Measurements from ENCODE around the gene FIBP. TPM values are rescaled to one million over a fixed set of nuclear protein-coding genes. Genes with fewer than 3 reads are reported as not detected.
A peak's percentile ranks its signal among the peaks of the same experiment; 100 is the strongest.

The FIBP gene
- total RNA-seq, 1 donor from 2014 or later: 110 TPM

DNA sequence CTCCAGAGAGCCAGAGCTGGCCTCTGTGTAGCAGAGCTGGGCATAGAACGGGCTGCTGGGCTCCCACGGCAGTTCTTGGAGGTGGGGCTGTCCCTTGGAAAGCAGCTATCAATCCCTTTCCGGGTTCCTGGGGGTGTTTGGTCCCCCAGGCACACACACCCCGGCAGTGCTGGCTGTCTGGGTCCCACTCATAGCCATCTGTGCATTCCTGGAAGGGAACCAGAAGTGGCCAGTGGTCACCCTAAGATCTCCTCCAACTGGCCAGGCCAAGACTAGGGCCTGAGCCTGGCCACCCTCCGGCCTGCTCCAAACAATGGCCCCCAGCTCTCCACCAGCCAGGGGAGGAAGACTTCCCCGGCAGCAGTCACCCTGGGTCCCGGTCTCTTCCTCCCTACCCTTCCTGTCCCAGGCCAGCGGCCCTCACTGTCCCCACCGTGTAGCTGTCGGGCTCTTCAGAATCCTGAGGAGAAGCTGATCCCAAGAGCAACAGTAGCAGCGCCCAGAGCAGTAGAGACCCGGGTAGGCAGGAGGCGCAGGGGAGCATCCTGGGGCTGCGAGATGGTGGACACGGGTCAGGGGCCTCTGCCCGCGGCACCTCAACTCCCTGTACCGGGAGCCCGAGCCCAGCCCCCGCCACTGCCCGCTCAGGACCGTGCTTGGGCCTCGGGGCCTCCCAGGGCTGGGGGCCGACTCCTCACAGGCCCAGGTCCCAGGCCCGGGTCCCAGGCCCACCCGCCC is 16.3 kb downstream of the FIBP start:
- peak overlapping the region; percentile 65 to 79 (median 77) for H3K9ac ChIP-seq (ENCODE audit: low read depth in 1 of 3, low read length in 3 of 3)
- H3K36me3 ChIP-seq (ENCODE audit: control insufficient read depth in 3 of 3, insufficient read depth in 3 of 3, low read length in 3 of 3): peaks cover 4 to 13% (median 13%) of the 10 kb centered on the region in 3 donors
- H3K27ac ChIP-seq (ENCODE audit: low read depth, low read length): peak overlapping the region; percentile 74
- peak overlapping the region; percentile 56 to 67 (median 62) for H3K4me3 ChIP-seq (ENCODE audit: low read length in 3 of 3)
- H3K27me3 ChIP-seq (ENCODE audit: control insufficient read depth in 3 of 3, insufficient read depth in 3 of 3, low read length in 3 of 3): peaks cover 0 to 7% (median 0%) of the 10 kb centered on the region in 3 donors
- H3K9me3 ChIP-seq (ENCODE audit: control insufficient read depth in 3 of 3, low read length in 3 of 3): no peaks in the 10 kb centered on the region
- peaks cover 24 to 32% (median 27%) of the 10 kb centered on the region in 3 donors for H3K4me1 ChIP-seq (ENCODE audit: control insufficient read depth in 3 of 3, insufficient read depth in 3 of 3, low read length in 3 of 3)

DNA sequence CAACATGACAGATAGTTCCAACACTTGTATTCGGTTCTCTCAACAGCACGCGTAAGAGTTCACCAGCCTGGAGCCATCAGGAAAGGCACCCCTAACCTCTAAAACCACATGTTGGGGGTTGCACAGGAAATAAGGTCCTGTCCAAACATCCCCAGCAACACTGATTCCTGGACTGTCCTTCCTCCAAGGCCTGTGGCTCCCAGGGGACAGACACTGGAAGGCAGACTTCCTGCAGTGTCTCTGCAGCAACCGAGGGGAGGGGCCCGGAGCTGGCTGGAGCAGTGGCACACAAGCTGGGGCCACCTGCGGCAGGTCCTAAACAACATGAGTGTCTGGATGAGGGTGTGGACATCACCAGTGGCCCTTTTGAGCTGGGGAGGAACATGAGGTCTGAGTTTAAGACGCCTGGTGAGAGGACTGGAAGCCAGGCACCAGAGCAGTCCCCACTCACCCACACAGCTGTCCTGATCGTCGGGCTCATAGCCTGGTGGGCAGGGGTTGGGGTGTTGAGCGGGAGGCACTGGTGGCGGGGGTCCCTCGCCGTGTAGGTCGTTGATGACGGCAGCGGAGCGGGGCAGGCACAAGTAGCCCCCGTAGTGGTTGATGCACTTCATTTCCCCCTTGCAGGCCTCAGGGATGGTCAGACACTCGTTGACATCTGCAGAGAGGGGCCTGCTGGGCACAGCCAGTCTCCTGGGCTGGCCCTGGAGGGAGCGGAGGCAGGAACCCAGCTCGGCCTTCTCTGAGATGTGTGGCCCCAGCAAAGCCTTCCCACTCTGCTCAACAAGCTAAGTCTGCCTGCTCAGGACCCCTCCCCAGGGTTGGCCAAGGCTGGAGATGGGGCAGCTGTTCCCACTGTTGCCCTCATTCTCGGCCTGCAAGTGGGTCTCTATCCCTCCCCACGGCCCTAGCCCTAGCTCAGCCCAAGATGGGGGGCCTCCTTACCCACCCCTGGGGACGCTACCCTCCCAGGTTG is 17.3 kb downstream of the FIBP start:
- Histone ChIP-seq H3K4me1 (ENCODE audit: control insufficient read depth in 3 of 3, insufficient read depth in 3 of 3, low read length in 3 of 3) (peaks cover 24 to 32% (median 27%) of the 10 kb centered on the region in 3 donors), H3K36me3 (ENCODE audit: control insufficient read depth in 3 of 3, insufficient read depth in 3 of 3, low read length in 3 of 3) (peaks cover 6 to 20% (median 18%) of the 10 kb centered on the region in 3 donors), H3K27ac (ENCODE audit: low read depth, low read length) (peak overlapping the region; percentile 74), H3K9me3 (ENCODE audit: control insufficient read depth in 3 of 3, low read length in 3 of 3) (no peaks in the 10 kb centered on the region), H3K27me3 (ENCODE audit: control insufficient read depth in 3 of 3, insufficient read depth in 3 of 3, low read length in 3 of 3) (peaks cover 0 to 7% (median 0%) of the 10 kb centered on the region in 3 donors), H3K4me3 (ENCODE audit: low read length in 3 of 3) (peak overlapping the region; percentile 29 to 62 (median 56)), H3K9ac (ENCODE audit: low read depth in 1 of 3, low read length in 3 of 3) (peak overlapping the region; percentile 6 to 79 (median 77))

DNA sequence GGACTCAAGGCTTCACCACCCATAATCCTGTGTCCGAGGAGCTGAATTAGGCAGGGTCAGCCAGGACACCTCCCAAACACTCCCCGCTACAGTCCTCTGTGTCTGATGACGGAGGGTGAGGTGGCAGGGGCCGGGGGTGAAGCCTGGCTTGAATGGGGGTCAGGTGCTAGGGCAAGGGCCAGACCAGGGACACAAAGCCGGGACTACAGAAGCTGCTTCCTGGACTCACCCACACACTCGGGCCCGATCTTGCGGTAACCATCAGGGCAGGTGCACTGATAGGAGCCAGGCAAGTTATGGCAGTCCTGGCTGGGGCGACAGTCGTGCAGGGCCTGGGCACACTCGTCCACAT is 18.0 kb downstream of the FIBP start:
- Histone ChIP-seq H3K9me3 (ENCODE audit: control insufficient read depth in 3 of 3, low read length in 3 of 3) (no peaks in the 10 kb centered on the region), H3K36me3 (ENCODE audit: control insufficient read depth in 3 of 3, insufficient read depth in 3 of 3, low read length in 3 of 3) (peaks cover 11 to 27% (median 26%) of the 10 kb centered on the region in 3 donors), H3K27ac (ENCODE audit: low read depth, low read length) (no peak overlapping the region), H3K4me3 (ENCODE audit: low read length in 3 of 3) (no peak overlapping the region), H3K4me1 (ENCODE audit: control insufficient read depth in 3 of 3, insufficient read depth in 3 of 3, low read length in 3 of 3) (peaks cover 24 to 32% (median 27%) of the 10 kb centered on the region in 3 donors), H3K27me3 (ENCODE audit: control insufficient read depth in 3 of 3, insufficient read depth in 3 of 3, low read length in 3 of 3) (peaks cover 0 to 7% (median 0%) of the 10 kb centered on the region in 3 donors), H3K9ac (ENCODE audit: low read depth in 1 of 3, low read length in 3 of 3) (no peak overlapping the region)

DNA sequence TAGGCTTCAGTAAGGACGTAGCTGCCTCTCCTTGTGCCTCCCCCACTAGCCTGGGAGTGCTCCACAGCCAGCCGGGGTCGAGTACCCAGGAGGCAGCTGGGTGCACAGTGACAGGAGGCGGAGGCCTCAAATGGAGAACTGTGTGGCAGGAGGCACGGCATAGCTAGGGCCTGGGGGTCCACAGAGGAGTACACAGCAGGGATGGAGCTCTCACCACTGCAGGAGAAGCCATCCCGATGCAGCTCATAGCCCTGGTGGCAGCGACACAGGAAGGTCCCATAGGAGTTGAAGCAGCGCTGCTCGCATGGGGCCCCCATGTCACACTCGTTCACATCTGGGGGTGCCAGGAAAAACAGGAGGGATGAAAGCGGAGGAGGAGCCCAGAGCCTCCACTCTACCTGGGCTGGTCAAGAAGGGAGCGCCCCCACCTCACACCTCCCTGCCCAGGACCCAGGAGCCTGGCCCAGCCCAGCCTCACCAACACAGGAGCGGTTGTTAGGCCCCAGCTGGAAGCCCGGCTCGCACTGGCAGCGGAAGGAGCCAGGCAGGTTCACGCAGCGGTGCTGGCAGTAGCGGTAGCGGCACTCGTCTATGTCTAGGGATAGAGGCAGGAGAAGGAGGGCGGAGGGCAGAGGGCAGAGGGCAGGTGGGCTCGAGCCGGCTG is 18.5 kb downstream of the FIBP start:
- Histone ChIP-seq H3K9me3 (ENCODE audit: control insufficient read depth in 3 of 3, low read length in 3 of 3) (no peaks in the 10 kb centered on the region), H3K27me3 (ENCODE audit: control insufficient read depth in 3 of 3, insufficient read depth in 3 of 3, low read length in 3 of 3) (peaks cover 0 to 7% (median 0%) of the 10 kb centered on the region in 3 donors), H3K4me3 (ENCODE audit: low read length in 3 of 3) (no peak overlapping the region), H3K9ac (ENCODE audit: low read depth in 1 of 3, low read length in 3 of 3) (no peak overlapping the region), H3K4me1 (ENCODE audit: control insufficient read depth in 3 of 3, insufficient read depth in 3 of 3, low read length in 3 of 3) (peaks cover 24 to 32% (median 27%) of the 10 kb centered on the region in 3 donors), H3K27ac (ENCODE audit: low read depth, low read length) (no peak overlapping the region), H3K36me3 (ENCODE audit: control insufficient read depth in 3 of 3, insufficient read depth in 3 of 3, low read length in 3 of 3) (peaks cover 16 to 32% (median 31%) of the 10 kb centered on the region in 3 donors)

DNA sequence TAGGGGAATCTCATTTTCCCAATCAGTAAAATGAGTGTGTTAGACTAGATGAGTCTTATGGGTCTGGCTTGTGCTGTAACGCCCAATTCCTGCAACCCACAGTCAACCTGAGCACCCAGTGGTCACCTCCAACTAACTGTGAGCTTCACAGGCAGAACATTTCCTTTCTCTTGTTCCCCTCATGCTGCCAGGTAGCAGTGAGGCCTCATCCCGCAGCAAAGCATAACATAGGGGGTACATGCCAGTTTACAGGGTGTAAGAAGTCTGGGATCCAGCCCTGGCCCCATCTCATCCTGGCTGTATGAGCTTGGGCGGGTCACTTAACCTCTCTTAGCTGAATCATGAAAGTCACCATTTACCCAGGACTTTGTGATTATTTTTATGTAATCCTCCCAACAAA is 19.4 kb downstream of the FIBP start:
- Histone ChIP-seq H3K36me3 (ENCODE audit: control insufficient read depth in 3 of 3, insufficient read depth in 3 of 3, low read length in 3 of 3) (peaks cover 25 to 40% (median 39%) of the 10 kb centered on the region in 3 donors), H3K9me3 (ENCODE audit: control insufficient read depth in 3 of 3, low read length in 3 of 3) (no peaks in the 10 kb centered on the region), H3K4me3 (ENCODE audit: low read length in 3 of 3) (no peak overlapping the region), H3K9ac (ENCODE audit: low read depth in 1 of 3, low read length in 3 of 3) (no peak overlapping the region), H3K27ac (ENCODE audit: low read depth, low read length) (no peak overlapping the region), H3K27me3 (ENCODE audit: control insufficient read depth in 3 of 3, insufficient read depth in 3 of 3, low read length in 3 of 3) (peaks cover 0 to 7% (median 0%) of the 10 kb centered on the region in 3 donors), H3K4me1 (ENCODE audit: control insufficient read depth in 3 of 3, insufficient read depth in 3 of 3, low read length in 3 of 3) (peaks cover 24 to 31% (median 27%) of the 10 kb centered on the region in 3 donors)

DNA sequence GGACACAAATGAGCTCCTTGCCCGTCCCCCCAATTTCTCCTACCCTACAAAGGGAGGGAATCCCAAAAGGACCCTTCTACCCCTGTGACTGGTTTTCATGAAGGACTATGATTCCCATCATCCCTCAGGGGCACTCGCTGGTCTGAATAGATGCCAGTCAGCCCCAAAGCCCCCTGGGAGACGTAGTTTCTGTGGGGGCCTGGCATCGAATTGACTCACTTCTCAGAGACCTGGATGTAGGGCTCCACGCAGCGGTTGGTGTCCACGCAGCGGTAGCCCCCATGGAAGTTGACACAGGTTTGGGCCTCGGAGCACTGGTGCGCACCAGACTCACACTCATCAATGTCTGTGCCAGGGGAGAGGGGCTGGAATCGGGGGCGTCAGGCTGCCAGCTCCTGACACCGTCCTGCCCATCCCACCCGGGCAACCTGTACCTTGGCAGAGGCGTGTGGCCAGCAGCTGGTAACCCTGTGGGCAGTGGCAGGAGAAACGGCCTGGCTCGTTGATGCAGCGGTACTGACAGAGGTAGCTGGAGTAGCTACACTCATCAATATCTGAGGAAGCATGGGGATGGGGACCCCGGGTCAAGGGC is 20.1 kb downstream of the FIBP start:
- peaks cover 19 to 24% (median 24%) of the 10 kb centered on the region in 3 donors for H3K4me1 ChIP-seq (ENCODE audit: control insufficient read depth in 3 of 3, insufficient read depth in 3 of 3, low read length in 3 of 3)
- H3K27ac ChIP-seq (ENCODE audit: low read depth, low read length): no peak overlapping the region
- peaks cover 32 to 48% (median 46%) of the 10 kb centered on the region in 3 donors for H3K36me3 ChIP-seq (ENCODE audit: control insufficient read depth in 3 of 3, insufficient read depth in 3 of 3, low read length in 3 of 3)

DNA sequence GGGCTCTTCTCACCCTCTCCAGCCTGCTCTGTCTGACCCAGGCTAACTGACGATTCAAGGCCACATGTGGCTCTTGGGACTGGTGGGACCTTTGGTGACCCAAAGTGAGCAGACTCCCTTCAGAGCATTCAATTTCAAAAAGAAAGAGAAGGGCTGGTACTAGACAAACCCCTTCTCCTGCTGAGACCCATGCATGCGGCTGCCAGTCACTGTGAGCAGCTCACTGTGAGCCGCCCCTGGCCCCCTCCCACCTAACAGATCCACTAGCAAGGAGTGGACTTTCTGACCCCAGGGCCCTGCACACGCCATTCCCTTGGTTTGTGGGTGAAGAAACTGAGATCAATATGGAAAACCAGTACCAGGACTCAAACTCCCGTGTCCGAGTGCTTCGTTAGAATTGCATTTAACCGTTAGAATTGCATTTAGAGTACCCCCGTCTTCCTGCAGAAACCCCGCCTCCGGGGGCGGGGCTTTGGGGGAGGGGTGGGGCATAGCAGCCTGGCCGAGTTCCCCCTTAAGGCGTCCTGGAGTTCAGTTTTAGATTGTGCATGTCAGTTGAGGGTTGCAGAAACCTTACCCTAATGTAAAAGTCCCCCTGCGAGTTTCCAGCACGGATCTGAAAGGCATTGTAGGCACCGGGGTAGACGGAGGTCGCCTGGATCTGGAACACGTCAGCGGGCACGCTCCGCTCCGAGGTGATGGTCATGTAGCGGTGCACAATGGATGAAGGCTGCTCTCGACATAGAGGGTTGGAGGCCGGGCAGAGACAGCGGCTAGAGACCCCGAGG is 20.8 kb downstream of the FIBP start:
- Histone ChIP-seq H3K27me3 (ENCODE audit: control insufficient read depth in 3 of 3, insufficient read depth in 3 of 3, low read length in 3 of 3) (peaks cover 0 to 3% (median 0%) of the 10 kb centered on the region in 3 donors), H3K36me3 (ENCODE audit: control insufficient read depth in 3 of 3, insufficient read depth in 3 of 3, low read length in 3 of 3) (peaks cover 38 to 55% (median 53%) of the 10 kb centered on the region in 3 donors), H3K9ac (ENCODE audit: low read depth in 1 of 3, low read length in 3 of 3) (no peak overlapping the region), H3K9me3 (ENCODE audit: control insufficient read depth in 3 of 3, low read length in 3 of 3) (no peaks in the 10 kb centered on the region), H3K4me1 (ENCODE audit: control insufficient read depth in 3 of 3, insufficient read depth in 3 of 3, low read length in 3 of 3) (peaks cover 16 to 24% (median 21%) of the 10 kb centered on the region in 3 donors), H3K27ac (ENCODE audit: low read depth, low read length) (no peak overlapping the region), H3K4me3 (ENCODE audit: low read length in 3 of 3) (no peak overlapping the region)

More for the DNA sequence above, 20.1 kb downstream of the FIBP start:
- peaks cover 0 to 6% (median 0%) of the 10 kb centered on the region in 3 donors for H3K27me3 ChIP-seq (ENCODE audit: control insufficient read depth in 3 of 3, insufficient read depth in 3 of 3, low read length in 3 of 3)
- H3K9ac ChIP-seq (ENCODE audit: low read depth in 1 of 3, low read length in 3 of 3): no peak overlapping the region
- H3K4me3 ChIP-seq (ENCODE audit: low read length in 3 of 3): no peak overlapping the region
- no peaks in the 10 kb centered on the region for H3K9me3 ChIP-seq (ENCODE audit: control insufficient read depth in 3 of 3, low read length in 3 of 3)

DNA sequence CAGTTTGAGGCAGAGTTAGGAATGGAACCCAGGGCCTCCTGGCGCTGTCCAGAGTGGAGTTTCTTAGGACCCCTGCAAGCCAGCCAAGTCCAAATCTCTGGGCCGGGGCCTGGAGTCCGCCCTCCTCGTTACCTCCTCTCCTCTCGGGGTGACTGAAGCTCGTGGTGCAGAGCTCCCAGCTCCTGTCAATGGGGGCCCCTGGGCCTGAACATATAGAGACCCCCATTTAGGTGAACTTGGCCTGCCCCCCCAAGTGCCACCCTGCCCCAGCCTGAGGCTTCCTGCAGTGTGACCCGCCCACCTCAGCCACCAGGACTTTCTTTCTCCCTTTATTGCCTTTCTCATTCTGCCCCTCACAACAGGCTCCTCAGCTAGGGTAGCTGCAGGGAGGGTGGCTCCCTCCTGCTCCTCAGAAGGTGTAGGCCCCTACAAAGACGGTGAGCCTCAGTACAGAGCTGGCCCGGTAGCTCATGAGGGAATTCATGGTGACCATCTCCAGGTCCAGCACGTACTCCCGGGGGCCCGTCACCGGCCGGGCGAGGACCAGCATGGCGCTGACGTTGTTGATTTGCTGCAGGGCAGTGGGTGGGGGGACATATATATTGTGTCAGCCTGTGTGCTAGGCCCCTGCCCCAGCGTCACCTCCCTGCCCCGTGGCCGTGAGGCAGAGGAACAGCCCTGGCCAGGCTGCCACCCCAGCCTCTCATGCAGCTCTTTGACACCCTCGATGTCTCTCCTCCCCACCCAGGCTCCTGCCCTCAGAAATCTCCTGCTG is 21.6 kb downstream of the FIBP start:
- Histone ChIP-seq H3K9me3 (ENCODE audit: control insufficient read depth in 3 of 3, low read length in 3 of 3) (no peaks in the 10 kb centered on the region), H3K9ac (ENCODE audit: low read depth in 1 of 3, low read length in 3 of 3) (no peak overlapping the region), H3K36me3 (ENCODE audit: control insufficient read depth in 3 of 3, insufficient read depth in 3 of 3, low read length in 3 of 3) (peaks cover 46 to 63% (median 60%) of the 10 kb centered on the region in 3 donors), H3K4me3 (ENCODE audit: low read length in 3 of 3) (no peak overlapping the region), H3K27ac (ENCODE audit: low read depth, low read length) (no peak overlapping the region), H3K4me1 (ENCODE audit: control insufficient read depth in 3 of 3, insufficient read depth in 3 of 3, low read length in 3 of 3) (peaks cover 18 to 26% (median 25%) of the 10 kb centered on the region in 3 donors), H3K27me3 (ENCODE audit: control insufficient read depth in 3 of 3, insufficient read depth in 3 of 3, low read length in 3 of 3) (peaks cover 0 to under 1% (median 0%) of the 10 kb centered on the region in 3 donors)

All from skeletal muscle tissue (tissue), 4 donors.